HFF-Myc (cell line): Measurements from ENCODE around the gene DOCK4.

Source experiments
- DNase-seq: peaks from one replicate; pipeline ENCODE4 v3.0.0-alpha.2; 2011; ENCODE audit warnings: low read depth; ENCODE audit errors: extremely low read depth
- H3K4me3 ChIP-seq: replicated peaks from 2 replicates; pipeline ENCODE4 v1.5.1; 2011; ENCODE audit warnings: low read depth, mild to moderate bottlenecking, control low read depth, low read length
- CTCF ChIP-seq: IDR thresholded peaks from 2 replicates; pipeline ENCODE4 v1.5.1; 2012; ENCODE audit warnings: mild to moderate bottlenecking, low read depth, low read length, control low read depth; ENCODE audit errors: missing control alignments

Gene DOCK4

GRCh38 chr7:112023282-112023681, 182.9 kb downstream of the DOCK4 start:
- TF ChIP-seq CTCF: no peak
- no peak for DNase-seq
- H3K4me3 ChIP-seq: no peak overlapping the region

DNA sequence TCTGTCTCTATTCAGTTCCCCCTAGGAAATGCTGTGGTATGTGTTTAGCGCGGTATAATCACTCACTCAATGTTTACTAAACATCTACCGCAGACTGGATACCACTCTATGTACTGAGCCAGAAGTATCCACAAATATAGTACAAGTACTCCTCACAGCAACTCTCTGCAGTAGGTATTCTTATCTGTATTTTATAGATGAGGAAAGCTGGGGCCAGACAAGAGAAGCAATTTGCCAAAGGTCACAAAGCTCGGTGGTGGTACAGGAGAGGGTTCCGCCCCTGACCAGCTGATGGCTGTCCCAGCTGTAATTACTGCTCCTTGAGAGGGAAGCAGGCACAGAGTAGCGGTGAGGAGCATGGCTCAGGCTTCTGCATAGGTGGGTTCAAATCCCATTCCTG, 184.1 kb downstream of the DOCK4 start:
- DNase-seq: no peak
- H3K4me3 ChIP-seq: no peak overlapping the region
- no peak for TF ChIP-seq CTCF

- no peak for DNase-seq
- H3K4me3 ChIP-seq: no peak overlapping the region
- TF ChIP-seq CTCF: no peak
These were observed 184.7 kb downstream of the DOCK4 start for GRCh38 chr7:112021379-112022044.

DNA sequence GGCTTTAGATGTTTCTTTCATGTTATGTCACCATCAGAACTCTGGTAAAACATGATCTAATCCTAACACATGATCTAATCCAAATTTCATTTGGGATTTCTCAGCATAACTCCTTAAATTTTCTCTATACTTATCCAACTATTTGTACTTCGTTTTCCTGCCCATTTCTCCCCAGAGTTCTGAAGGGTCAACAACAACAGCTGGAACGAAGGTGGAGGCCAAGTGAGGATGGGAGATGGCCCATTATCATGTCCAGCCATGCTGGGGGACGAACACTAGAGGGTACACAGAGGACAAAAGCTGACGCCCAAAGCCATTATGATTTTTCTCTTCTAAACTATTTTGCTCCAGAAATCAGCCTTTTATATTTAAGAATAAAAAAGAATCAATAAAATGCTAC, 185.4 kb downstream of the DOCK4 start:
- no peak for DNase-seq
- TF ChIP-seq CTCF: no peak
- no peak overlapping the region for H3K4me3 ChIP-seq

GRCh38 chr7:112019932-112020331, 186.3 kb downstream of the DOCK4 start:
- TF ChIP-seq CTCF: no peak

DNA sequence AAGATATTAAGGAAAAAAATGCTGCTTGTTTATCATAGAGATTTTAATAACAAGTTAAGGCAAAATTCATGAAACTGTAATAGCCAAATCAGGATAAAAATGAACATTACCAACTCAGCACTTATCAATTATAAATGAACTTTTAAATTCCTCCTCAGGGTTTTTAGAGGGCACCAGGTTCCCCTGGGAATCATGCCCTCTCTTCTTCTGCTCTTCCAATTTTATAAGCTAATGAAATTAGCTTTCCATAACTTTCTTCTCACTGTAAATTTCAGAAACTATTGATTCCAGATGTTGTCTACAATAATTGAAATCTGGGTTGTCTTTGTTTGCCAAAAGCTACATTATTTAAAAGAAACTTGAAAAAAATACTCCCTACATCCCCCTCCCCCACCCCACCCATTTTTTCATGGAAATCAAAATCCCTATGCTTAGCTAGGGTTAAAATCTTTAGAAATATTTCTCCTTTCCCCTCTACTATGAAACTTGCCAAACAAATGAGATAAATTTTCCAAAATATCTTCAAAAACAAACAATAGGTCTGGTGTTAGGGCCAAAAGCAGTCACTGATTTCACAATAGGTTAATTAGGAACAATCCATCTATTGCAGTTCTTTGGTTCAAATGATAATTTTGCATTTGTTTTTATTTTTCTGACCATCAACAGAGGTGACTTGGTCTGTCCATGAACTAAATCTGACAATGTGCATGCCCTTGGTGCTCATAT, 187.7 kb downstream of the DOCK4 start:
- DNase-seq: no peak
- TF ChIP-seq CTCF: no peak

More at GRCh38 chr7:112019932-112020331, 186.3 kb downstream of the DOCK4 start:
- no peak overlapping the region for H3K4me3 ChIP-seq
- no peak for DNase-seq

More for the DNA sequence above, 187.7 kb downstream of the DOCK4 start:
- no peak overlapping the region for H3K4me3 ChIP-seq
